Measurements from ENCODE around the gene MYO1B.
A peak's percentile ranks its signal among the peaks of the same experiment; 100 is the strongest.

Gene MYO1B

GRCh38 chr2:191347881-191348280 is 102.7 kb downstream of the MYO1B start:
- no peak for TF ChIP-seq CTCF (IDR thresholded peaks at IDR 0.05; ENCODE audit: control insufficient read depth, extremely low read depth, insufficient read depth)
- no peak overlapping the region for H3K4me3 ChIP-seq (ENCODE audit: low read depth, low read length)
- DNase-seq (ENCODE audit: low read depth), result no peak

- TF ChIP-seq CTCF (IDR thresholded peaks at IDR 0.05; ENCODE audit: control insufficient read depth, extremely low read depth, insufficient read depth), result peak; percentile 20; the same call in 1 of the 2 replicates
- no peak for DNase-seq (ENCODE audit: low read depth)
- H3K4me3 ChIP-seq (ENCODE audit: low read depth, low read length), result no peak overlapping the region
Observed at GRCh38 chr2:191349990-191350389, 104.8 kb downstream of the MYO1B start.

- no peak for DNase-seq (ENCODE audit: low read depth)
- no peak overlapping the region for H3K4me3 ChIP-seq (ENCODE audit: low read depth, low read length)
- no peak for TF ChIP-seq CTCF (IDR thresholded peaks at IDR 0.05; ENCODE audit: control insufficient read depth, extremely low read depth, insufficient read depth)
Observed at GRCh38 chr2:191350826-191351225, 105.6 kb downstream of the MYO1B start.

- TF ChIP-seq CTCF (IDR thresholded peaks at IDR 0.05; ENCODE audit: control insufficient read depth, extremely low read depth, insufficient read depth), result no peak
- H3K4me3 ChIP-seq (ENCODE audit: low read depth, low read length), result no peak overlapping the region
- no peak for DNase-seq (ENCODE audit: low read depth)
Observed at GRCh38 chr2:191351298-191351697, 106.1 kb downstream of the MYO1B start.

DNA sequence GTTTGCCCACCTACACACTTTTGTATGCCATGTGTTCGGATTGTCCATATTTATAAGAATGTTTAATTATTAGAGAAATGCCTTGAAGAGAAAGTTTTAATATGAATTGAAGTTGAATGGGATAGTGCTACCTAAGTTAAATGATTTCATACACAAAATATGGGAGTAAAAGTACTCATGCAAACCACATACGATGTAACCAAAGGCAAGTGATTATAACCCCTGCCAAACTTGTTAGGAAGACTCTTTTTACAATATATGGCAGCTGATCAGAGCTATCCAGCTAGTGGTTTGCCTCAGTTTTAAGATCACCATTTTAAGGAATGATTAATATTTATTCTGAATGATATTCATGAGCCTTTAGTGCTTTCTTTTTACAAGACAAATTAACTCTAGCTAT is 106.7 kb downstream of the MYO1B start:
- no peak overlapping the region for H3K4me3 ChIP-seq (ENCODE audit: low read depth, low read length)
- DNase-seq (ENCODE audit: low read depth), result no peak
- TF ChIP-seq CTCF (IDR thresholded peaks at IDR 0.05; ENCODE audit: control insufficient read depth, extremely low read depth, insufficient read depth), result no peak

- no peak overlapping the region for H3K4me3 ChIP-seq (ENCODE audit: low read depth, low read length)
- no peak for DNase-seq (ENCODE audit: low read depth)
- no peak for TF ChIP-seq CTCF (IDR thresholded peaks at IDR 0.05; ENCODE audit: control insufficient read depth, extremely low read depth, insufficient read depth)
Observed at GRCh38 chr2:191352536-191352935, 107.3 kb downstream of the MYO1B start.

DNA sequence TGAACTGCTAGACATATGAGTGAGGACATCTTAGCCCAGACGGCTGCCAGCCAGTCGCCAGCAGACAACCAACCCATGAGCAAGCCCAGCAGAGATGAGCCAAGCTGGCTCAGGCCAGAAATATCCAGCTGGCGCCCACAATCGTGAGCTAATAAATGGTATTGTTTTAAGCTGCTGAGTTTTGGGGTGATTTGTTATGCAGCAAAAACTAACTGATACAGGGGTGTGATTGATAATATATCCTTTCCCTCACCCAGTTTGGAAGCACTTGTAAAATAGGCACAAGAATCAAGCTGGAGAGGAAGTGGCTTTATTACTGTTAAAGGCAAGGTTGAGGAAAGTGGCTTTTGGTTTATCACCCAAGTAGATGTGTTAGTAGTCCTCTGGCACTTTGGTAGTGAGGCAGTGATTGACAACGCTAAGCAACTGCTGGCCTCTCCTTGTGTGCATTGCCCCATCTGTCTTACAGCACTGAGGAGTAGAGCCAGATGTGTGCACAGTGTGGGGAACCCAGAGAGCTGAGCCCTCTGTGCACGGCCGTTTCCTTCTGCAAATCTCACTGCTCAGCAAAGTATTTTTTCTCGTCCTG is 110.1 kb downstream of the MYO1B start:
- no peak overlapping the region for H3K4me3 ChIP-seq (ENCODE audit: low read depth, low read length)
- TF ChIP-seq CTCF (IDR thresholded peaks at IDR 0.05; ENCODE audit: control insufficient read depth, extremely low read depth, insufficient read depth), result no peak
- DNase-seq (ENCODE audit: low read depth), result no peak
